SHP77 (cell line): ENCODE results near the gene NKPD1.

Experiments
- DNase-seq, 2 experiments: peaks; one replicate each; lab custom pipeline; 2025; lab: John Stamatoyannopoulos, UW

Gene NKPD1

GRCh38 chr19:45139286-45140143 lies 21.3 kb downstream of the NKPD1 start:
- no peak for DNase-seq

GRCh38 chr19:45138303-45138751 lies 22.5 kb downstream of the NKPD1 start:
- DNase-seq = no peak

GRCh38 chr19:45137179-45137761 lies 23.5 kb downstream of the NKPD1 start:
- no peak for DNase-seq

DNA sequence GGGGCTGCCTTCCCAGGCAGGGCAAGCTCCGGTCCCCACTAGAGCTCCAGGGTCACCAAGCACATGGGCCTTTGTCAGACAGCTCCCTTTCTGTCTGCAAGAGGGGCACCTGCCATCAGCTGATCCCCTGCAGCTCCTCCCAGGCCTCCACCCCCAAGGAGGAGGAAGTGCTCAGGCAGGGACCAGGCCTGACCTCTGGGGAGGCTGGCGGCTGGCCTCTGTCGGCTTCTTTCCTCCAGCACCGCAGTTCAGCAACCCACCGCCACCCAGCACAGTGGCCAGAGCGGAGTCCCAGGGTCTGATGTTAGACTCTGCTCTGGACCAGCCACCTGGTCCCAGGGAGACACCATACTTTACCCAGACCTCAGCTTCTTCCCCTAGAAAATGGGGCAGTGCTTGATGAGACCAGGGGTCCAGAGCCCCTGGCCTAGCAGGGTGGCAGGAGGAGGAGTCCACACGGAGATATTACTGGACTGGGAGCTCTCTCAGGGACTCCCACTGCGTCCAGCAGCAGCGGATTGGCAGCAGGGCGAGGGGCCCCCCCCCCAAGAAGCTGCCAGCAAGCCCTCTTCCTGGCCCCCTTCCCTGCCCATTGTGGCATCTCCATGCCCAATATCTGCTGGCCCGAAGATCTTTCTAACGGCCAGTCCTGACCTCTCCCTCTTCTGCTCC lies 24.1 kb downstream of the NKPD1 start:
- no peak for DNase-seq

GRCh38 chr19:45135176-45135885 lies 25.5 kb downstream of the NKPD1 start:
- DNase-seq = no peak

DNA sequence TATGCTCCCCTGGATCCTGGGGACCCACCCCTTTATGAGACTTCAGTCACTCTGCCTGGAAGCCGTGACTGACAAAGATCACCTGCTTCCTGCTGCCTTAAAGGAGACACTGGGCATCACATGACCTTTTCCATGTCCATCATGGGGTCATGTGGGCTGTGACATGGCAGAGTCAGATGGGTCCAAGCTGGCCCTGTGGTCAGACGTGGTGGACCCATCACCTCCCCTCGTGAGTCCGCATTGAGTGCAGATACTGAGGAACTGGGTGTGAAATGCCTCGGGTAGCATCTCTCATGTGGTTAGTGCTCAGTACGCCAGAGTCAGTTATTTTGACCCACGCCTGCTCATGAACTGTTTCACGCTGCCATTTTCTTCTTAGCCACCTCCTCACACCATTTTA lies 27.1 kb downstream of the NKPD1 start:
- no peak for DNase-seq

DNA sequence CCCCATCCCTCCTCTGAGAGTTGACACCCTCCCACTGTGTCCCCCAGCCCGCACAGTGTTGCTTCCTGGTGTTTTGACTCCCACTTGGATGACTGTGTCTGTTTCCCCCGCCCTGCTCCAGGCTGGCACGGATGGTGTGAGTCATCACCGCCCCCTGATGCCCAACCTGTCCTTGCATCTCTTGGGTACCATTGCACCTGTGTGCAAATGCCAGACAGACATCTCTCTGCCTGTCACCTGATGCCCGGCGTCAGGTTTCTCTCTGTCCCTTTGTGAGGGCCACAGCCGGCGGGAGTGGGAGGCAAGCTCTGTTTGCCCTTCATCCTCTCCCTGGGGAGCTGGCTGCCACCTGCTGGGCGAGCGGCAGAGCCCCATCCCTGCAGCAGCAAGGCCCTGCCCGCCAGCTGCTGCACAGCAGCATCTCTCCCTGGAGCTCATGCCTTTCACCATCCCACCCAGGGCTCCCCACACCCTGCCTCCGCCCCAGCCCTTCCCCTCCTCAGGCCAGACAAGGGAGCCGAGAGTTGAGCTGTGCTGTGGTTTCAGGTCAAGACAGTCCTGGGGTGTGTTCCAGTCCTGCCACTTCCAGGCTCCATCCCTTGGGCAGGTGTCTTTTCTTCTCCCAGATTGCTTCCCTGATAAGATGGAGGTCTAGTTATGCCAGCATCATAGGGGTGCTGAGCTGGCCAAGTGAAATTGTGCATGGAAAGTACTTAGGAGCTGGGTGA lies 29.7 kb downstream of the NKPD1 start:
- peak; percentile 88 to 94 for DNase-seq

GRCh38 chr19:45130236-45130635 lies 30.5 kb downstream of the NKPD1 start:
- no peak for DNase-seq

- DNase-seq = no peak
These were observed 32.0 kb downstream of the NKPD1 start for GRCh38 chr19:45128806-45129205.

DNA sequence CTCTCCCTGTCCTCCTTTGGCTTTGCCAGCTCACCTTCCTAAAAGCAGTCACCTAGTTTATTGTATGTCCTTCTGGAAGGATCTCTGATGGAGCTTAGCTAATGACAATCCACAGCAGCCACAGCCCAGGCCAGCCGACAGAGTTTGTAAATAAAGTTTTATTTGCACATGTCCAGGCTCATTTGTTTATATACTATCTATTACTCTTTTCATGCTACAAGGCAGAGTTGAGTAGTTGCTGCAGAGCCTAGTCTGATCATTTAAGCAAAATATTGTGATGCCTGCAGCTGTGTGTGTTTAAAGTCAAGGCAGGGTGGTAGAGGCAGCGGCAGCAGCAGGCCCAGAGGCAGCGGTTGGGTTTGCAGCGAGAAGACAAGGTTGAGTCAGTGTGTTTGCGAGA lies 32.6 kb downstream of the NKPD1 start:
- no peak for DNase-seq

DNA sequence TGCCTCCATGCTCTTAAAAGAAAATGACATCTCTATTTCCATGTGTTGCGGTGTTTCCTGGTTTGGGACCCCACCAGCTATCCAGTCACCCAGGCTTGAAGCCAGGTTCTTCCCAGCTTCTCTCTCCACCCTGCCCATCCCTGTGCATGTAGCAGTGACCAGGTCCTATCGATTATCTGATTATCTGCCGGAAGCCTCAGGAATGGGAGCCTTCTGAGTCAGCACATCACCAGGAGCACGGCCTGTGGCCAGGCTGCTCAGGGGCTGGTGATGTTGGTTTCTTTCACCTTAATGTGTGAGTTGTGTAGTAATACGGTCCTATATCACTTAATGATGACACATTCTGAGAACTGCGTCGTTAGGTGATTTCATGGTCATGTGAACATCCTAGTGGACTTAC lies 34.1 kb downstream of the NKPD1 start:
- no peak for DNase-seq

- DNase-seq = peak; percentile 34 to 37
These were observed 34.7 kb downstream of the NKPD1 start for GRCh38 chr19:45125975-45126493.

DNA sequence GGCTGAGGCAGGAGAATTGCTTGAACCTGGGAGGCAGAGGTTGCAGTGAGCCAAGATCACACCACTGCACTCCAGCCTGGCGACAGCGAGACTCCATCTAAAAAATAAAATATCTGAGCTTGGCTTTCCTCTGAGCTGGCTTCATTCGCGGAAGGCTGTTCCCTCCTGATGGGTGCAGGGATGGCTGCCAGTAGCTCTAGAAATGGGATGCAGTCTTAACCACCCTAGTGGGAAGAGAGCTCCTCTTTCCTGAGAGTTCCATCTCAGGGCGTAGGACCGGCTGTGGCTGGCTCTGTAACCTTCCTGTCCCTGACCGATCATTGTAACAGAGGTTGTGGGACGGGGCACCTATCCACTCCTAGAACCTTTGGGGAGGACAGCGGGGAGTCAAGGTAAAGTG lies 35.4 kb downstream of the NKPD1 start:
- DNase-seq = no peak

DNA sequence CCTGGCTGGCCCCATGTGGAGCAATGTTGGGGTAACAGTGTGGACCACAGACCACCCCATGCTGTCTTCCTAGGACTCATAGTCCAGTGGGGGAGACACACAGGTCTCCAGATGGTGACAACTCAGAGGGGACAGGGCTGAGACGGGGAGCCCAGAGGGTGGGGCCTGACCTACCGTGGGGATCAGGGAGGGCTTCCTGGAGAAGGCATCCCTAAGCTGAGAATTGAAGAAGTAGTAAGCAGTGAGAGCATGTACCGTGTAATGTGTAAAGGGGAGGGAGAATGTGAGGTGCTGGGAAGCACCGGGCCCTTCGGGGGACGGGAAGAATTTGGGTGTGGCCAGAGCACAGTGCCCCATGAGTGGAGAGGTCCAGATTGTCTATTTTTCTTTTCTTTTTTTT lies 36.8 kb downstream of the NKPD1 start:
- DNase-seq = no peak

DNA sequence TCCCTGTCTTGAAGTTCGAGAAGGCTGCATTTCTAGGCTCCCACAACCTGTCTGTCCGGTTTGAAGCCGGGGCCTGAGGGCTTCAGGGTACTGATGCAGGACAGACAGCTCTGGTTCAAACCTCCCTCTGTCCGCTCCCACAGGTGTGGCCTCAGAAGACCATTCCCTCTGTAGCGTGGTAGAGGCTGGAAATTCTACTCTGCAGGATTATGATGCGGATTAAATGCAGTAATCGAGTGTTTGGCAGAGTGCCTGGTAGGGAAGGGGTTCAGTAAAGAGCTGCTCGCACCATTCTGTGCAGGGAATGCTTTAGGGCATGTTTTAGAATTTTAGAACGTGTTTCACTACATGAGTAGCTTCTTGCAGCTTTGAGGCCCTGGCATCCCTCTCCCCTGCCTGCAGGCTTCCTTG lies 37.3 kb downstream of the NKPD1 start:
- no peak for DNase-seq

DNA sequence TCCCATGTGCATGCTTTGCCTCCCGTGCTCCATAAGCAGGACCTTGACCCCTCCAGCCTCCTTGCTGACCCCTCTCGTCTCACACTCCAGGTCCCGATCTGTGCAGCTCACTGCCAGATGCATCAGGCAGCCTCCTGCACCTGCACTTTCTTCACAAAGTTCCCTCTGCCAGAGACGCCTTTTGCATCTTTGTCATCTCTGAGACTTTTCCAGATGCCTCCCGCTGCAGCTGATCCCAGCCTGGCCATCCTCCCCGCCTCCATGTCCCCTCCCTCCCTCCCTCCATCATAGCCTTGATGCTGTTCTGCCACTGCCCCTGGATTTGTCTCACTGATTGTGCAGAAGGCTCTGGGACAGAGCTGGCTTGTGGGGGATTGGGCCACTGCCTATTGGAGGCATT lies 38.0 kb downstream of the NKPD1 start:
- DNase-seq = no peak

DNA sequence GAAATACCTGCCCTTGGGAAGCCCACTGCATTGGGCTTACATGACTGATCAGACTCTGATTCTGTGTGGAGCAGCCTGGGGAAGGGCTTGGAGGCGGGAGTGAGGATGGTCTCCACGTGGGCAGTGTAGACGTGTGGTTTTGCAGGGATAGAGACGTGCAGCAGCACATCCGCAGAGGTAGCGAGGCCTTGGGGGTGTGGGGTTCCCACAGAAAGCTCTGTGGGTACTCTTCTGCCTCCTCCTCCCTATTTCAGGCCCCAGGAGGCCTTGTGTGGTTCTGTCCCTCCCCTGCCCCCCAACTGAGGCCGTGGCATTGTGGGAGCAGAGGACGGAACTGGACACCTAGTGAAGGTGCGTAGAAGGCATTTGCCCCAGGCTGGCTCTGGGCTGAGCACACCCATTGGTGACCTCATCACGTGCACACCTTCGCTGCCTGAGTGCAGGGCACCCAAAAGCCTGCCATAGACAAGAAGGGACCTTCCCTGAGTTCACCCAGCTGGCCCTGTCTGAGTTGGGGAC lies 38.9 kb downstream of the NKPD1 start:
- DNase-seq = no peak

- DNase-seq = no peak
These were observed 41.2 kb downstream of the NKPD1 start for GRCh38 chr19:45119582-45119981.

DNA sequence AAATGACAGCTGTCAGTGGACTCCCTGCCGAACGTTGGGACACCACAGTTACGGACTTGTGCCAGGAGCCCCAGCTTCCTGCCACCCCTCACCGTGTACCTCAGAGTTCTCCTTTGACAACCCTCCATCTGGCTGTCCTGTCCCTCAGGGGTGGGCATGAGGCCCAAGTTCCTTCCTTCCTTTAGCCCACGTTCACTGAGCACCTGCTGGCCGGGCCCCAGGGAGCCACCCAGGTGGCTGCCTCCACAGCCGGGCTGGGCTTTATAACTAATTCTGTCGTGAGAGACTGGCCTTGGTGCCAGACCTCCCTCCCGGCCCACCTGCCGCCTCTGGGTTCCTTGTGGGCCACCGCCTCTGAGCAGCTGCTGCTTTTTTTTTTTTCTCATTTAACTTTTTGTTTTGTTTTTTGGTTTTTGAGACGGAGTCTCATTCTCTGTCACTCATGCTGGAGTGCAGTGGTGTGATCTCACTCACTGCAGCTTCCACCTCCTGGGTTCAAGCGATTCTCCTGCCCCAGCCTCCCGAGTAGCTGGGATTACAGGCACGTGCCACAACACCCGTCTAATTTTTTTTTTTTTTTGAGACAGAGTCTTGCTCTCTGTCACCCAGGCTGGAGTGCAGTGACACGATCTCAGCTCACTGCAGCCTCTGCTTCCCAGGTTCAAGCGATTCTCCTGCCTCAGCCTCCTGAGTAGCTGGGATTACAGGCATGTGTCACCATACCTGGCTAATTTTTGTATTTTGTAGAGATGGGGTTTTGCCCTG lies 42.0 kb downstream of the NKPD1 start:
- peak in 1 of 2 experiments; percentile 24 for DNase-seq

DNA sequence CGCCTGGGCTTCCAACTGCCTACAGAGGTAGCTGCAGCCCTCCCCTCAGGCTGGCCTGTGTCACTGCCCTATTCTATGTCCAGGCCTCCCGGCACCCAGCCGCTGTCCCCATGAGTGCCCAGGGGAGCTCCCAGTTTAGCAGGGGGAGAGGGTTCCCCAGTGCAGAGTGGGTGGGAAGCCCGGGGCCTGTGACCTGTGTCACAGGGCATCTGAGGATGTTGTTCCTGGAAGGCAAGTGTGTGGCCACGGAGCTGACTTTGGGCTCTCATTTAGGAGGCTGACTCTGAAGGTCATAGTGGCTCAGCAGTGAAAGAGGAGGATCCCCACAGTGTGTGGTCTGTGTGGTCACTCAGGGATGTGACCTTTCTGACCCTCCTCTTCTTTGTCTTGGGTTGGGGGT lies 42.7 kb downstream of the NKPD1 start:
- DNase-seq = no peak
